Measurements from ENCODE around the gene NEMP2. TPM values are rescaled to one million over a fixed set of nuclear protein-coding genes. Genes with fewer than 3 reads are reported as not detected.

NEMP2 gene
- total and polyA plus RNA-seq, 2 of the 8 experiments (the other 6 are each of a cell fraction or from before 2014, with no cell fraction given): 3.1 to 5.3 TPM

GRCh38 chr2:190545093-190545492 is 10.6 kb upstream of the NEMP2 start:
- WGBS, 2 experiments (ENCODE audit: extremely low coverage in 1 of 2, insufficient coverage in 1 of 2, insufficient read length in 1 of 2, insufficient replicate concordance in 2 of 2, low coverage in 1 of 2, low lambda C conversion rate in 2 of 2, missing lambda C conversion rate in 1 of 2): 77% methylated on average over 3 of the region's 3 CpGs; no CpG with 5 or more reads in 1 of the 2 experiments
- Histone ChIP-seq H3K9ac (replicated peaks in 1 of 4; ENCODE audit: extremely low read depth in 1 of 4, low read depth in 3 of 4, low read length in 3 of 4) (no peak overlapping the region), H3K79me2 (ENCODE audit: control insufficient read depth in 1 of 2, insufficient read depth in 2 of 2, low read length in 2 of 2) (no peaks in the 10 kb centered on the region), H2AK5ac (ENCODE audit: low read depth, low read length) (no peak overlapping the region), H3K27me3 (replicated peaks in 1 of 4; ENCODE audit: control insufficient read depth in 3 of 4, extremely low read depth in 1 of 4, insufficient read depth in 3 of 4, low read length in 3 of 4) (no peaks in the 10 kb centered on the region), H3K56ac (replicated peaks; ENCODE audit: insufficient read length, low read depth, low read length) (no peak overlapping the region), H3K14ac (ENCODE audit: insufficient read length) (no peak overlapping the region), H4K91ac (replicated peaks; ENCODE audit: insufficient read length, low read length) (no peak overlapping the region), H3K36me3 (ENCODE audit: control insufficient read depth in 2 of 4, insufficient read depth in 4 of 4, low read length in 3 of 4) (no peaks in the 10 kb centered on the region; a peak in 1 of 8 replicates), H2BK20ac (ENCODE audit: low read length) (no peak overlapping the region), H2BK120ac (replicated peaks; ENCODE audit: low read depth, low read length) (no peak overlapping the region), H4K20me1 (replicated peaks in 1 of 2; ENCODE audit: control insufficient read depth in 1 of 2, insufficient read depth in 2 of 2, low read length in 2 of 2) (no peaks in the 10 kb centered on the region), H3K4me2 (ENCODE audit: insufficient read depth in 1 of 2, low read depth in 2 of 2, low read length in 2 of 2) (no peak overlapping the region), H2BK12ac (ENCODE audit: low read depth, low read length) (no peak overlapping the region), H3K23ac (ENCODE audit: insufficient read length) (no peak overlapping the region), H2BK5ac (ENCODE audit: low read depth, low read length) (no peak overlapping the region), H3K18ac (ENCODE audit: extremely low read depth, low read length) (no peak overlapping the region), H4K5ac (ENCODE audit: insufficient read length, low read depth, low read length) (no peak overlapping the region), H3K23me2 (ENCODE audit: low read depth, low read length) (no peaks in the 10 kb centered on the region), H4K8ac (ENCODE audit: extremely low read depth, insufficient read depth, low read length) (no peak overlapping the region), H3K4ac (replicated peaks; ENCODE audit: insufficient read length, low read depth, low read length) (no peak overlapping the region), H3K79me1 (ENCODE audit: low read depth, low read length) (no peaks in the 10 kb centered on the region), H3K9me3 (ENCODE audit: insufficient read depth in 2 of 2, low read depth in 1 of 2, low read length in 1 of 2) (peaks cover 4 to 5% of the 10 kb centered on the region in 2 experiments; a peak in 3 of 4 replicates), H2BK15ac (ENCODE audit: low read length) (no peak overlapping the region), H2AFZ (ENCODE audit: low read length) (no peak overlapping the region), H3K4me1 (replicated peaks in 1 of 4; ENCODE audit: control insufficient read depth in 3 of 4, insufficient read depth in 4 of 4, low read length in 3 of 4) (no peaks in the 10 kb centered on the region), H3K27ac (ENCODE audit: low read depth, low read length) (no peak overlapping the region), H3K4me3 (ENCODE audit: extremely low read depth in 1 of 4, insufficient read depth in 2 of 4, low read depth in 3 of 4, low read length in 4 of 4) (no peak overlapping the region)
- ChIA-PET CTCF (ENCODE audit: partially characterized antibody) (interaction anchor here (0.6 to 1.9 kb wide), 2 partner anchors 12 to 119 kb away, joined by 3 to 5 read pairs; no protein-coding TSS in a partner anchor), POLR2A (ENCODE audit: partially characterized antibody) (interaction anchor here (1.2 to 1.7 kb wide), 3 partner anchors 9 to 11 kb away, joined by 3 to 5 read pairs (median 4); partner anchors contain the start of gene NEMP2)
- no peak for TF ChIP-seq CBX5 (IDR thresholded peaks at IDR 0.05; ENCODE audit: low read depth, low read length)
- FAIRE-seq: no peak
- DNase-seq (ENCODE audit: low read depth in 1 of 2, low spot score in 2 of 2): no peak

Measured in H1 (cell line).